ENCODE results near the gene SELENOF.
"Not testable (repeated sequence)": the region's sequence is repeated elsewhere in the genome, so short reads cannot be mapped to it uniquely, and the experiment has no call there.

SELENOF gene

DNA sequence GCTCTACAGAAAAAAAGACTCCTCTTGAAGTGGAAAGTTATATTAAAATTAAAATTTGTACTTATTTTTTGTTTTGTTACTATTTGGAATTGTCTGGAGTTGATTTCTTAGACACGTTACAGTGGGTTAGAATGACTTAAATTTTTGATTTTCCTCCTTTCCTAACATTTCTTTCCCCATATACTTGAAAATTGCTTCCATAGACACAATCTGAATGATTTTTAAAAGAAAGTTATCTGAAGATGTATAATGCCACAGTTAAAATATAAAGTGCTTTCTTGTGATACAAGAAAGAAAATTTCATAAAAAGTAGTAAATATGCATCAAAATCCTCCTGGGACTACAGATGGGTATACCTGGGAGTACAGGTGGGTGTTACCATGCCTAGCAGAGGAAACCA is 2.8 kb upstream of the SELENOF start:
- no CpG with 5 or more reads among the region's 1 CpG for WGBS, 2 experiments (ENCODE audit: insufficient coverage in 2 of 2)
- H3K4me3 ChIP-seq (ENCODE audit: extremely low read depth, insufficient read depth, low read length, poor library complexity, severe bottlenecking): peak overlapping the region; percentile 94
- H3K27ac ChIP-seq (ENCODE audit: low read depth, low read length, severe bottlenecking): no peak overlapping the region
- peaks cover 9% of the 10 kb centered on the region for H3K36me3 ChIP-seq (ENCODE audit: control insufficient read depth, insufficient read depth, low read length)
- peaks cover 4% of the 10 kb centered on the region for H3K4me1 ChIP-seq (ENCODE audit: control insufficient read depth, insufficient read depth, low read length, poor library complexity, severe bottlenecking)
- peaks cover 7% of the 10 kb centered on the region for H3K9me3 ChIP-seq (ENCODE audit: control insufficient read depth, low read length)

DNA sequence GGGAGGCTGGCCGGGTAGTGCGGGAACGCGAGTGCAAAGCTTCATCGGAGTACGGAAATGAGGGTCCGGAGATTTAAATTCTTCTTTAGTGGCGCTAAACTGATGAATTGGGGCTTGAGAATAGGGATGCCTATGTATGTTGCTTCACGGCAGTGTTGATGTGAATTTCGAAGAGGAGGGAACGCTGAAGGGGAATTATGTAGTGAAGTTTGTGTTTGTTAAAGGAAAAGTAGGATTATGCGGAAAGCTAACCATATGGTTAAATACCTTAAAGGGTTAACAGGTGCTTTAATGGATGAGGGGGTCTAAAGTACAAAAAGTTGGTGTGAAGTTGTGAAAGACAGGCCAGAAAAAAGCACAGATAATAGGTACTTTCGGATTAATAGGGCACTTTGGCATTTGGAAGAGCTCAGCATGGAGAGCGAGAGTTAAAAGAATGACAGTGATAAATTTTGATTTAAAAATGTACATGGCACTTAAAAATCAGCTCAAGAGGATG is 1.9 kb upstream of the SELENOF start:
- peaks cover 15% of the 10 kb centered on the region for H3K36me3 ChIP-seq (ENCODE audit: control insufficient read depth, insufficient read depth, low read length)
- H3K4me3 ChIP-seq (ENCODE audit: extremely low read depth, insufficient read depth, low read length, poor library complexity, severe bottlenecking): peak overlapping the region; percentile 94
- H3K27ac ChIP-seq (ENCODE audit: low read depth, low read length, severe bottlenecking): peak overlapping the region; percentile 86
- WGBS, 2 experiments (ENCODE audit: insufficient coverage in 2 of 2): 2 to 3% methylated on average over 14 of the region's 14 CpGs
- no peaks in the 10 kb centered on the region for H3K9me3 ChIP-seq (ENCODE audit: control insufficient read depth, low read length)
- H3K4me1 ChIP-seq (ENCODE audit: control insufficient read depth, insufficient read depth, low read length, poor library complexity, severe bottlenecking): peaks cover 4% of the 10 kb centered on the region

DNA sequence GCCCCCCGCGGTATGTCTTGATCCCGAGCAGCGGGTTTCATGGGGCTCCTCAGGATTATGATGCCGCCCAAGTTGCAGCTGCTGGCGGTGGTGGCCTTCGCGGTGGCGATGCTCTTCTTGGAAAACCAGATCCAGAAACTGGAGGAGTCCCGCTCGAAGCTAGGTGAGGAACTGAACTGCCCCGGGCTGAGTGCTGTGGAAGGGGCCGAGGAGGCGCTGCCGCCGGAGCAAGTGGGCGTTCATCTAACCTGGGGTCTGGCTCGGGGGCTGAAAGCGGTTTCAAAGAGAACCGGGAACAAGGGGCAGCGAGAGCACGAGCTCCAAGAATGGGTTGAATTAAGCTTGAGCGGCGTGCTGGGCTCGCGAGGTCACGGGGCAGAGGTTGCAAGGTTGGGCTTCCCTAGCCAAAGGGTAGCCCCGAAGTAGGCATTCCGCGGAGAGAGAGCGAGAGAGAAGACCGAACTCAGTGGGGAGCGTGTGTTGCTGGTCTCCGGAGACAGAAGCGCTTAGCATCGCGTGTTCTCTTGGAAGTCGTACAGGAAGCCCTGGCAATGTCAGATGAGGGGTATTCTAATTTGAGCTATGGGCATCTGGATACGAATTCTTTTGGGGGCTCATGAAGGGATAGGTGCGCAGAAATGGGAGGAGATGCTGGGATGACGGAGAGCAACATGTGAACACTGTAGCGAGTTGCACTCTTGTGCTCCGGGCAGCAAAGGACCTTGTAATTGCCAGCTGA is 1.2 kb upstream of the SELENOF start:
- 0% methylated on average over 39 to 43 of the region's 43 CpGs for WGBS, 2 experiments (ENCODE audit: insufficient coverage in 2 of 2)
- H3K9me3 ChIP-seq (ENCODE audit: control insufficient read depth, low read length): no peaks in the 10 kb centered on the region

DNA sequence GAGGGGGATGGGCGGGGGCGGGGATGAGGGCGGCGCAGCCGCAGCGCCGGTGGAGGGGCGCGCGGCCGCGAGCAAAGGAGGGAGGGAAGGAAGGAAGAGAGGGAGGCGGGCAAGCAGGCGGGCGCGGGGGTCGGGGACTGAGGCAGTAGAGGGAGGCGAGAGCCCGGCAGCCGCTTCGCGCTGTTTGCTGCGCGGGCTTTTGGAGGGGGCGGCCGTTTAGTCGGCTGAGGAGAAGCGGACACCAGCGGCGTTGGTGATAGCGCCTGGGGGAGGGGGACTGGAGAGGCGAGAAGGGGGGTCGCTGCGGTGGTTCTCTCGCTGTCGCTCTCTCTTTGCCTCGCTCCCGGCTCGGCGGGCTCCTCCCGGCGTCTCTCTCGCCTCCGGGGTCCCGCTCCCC is 673 bp upstream of the SELENOF start, which contains the start of gene HS2ST1:
Gene HS2ST1, plus strand, starts transcription at position 35 of the 397 bp plus-strand sequence.
- WGBS, 2 experiments (ENCODE audit: insufficient coverage in 2 of 2): 0 to 1% methylated on average over 16 to 25 of the region's 45 CpGs

More for the DNA sequence above, 1.2 kb upstream of the SELENOF start:
- Histone ChIP-seq H3K36me3 (ENCODE audit: control insufficient read depth, insufficient read depth, low read length) (peaks cover 22% of the 10 kb centered on the region), H3K4me1 (ENCODE audit: control insufficient read depth, insufficient read depth, low read length, poor library complexity, severe bottlenecking) (peaks cover 4% of the 10 kb centered on the region), H3K4me3 (ENCODE audit: extremely low read depth, insufficient read depth, low read length, poor library complexity, severe bottlenecking) (peak overlapping the region; percentile 94), H3K27ac (ENCODE audit: low read depth, low read length, severe bottlenecking) (peak overlapping the region; percentile 86)

DNA sequence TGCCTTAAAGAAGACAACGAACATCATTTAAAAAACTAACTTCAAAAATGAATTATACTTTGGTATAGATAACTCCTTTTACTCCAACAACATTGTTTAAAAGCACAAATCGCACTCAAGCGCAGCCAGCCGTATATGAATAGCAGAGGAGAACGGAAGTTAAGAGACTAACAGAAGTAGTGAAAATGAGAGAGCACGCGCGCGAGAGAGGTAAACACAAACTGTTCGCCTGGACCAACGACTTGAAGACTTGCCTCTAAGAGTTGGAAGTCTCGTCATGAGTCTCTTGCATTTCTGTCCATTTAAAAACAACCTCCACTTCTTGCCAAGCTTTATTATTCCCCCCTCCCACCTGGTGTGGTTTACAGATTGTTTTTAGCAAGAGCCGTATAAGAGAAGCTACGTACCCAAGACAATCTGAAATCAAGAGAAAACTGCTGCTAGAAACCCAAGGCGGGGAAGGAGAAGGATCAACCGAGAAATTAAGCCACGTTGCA is 479 bp downstream of the SELENOF start:
- Histone ChIP-seq H3K4me1 (ENCODE audit: control insufficient read depth, insufficient read depth, low read length, poor library complexity, severe bottlenecking) (peaks cover 4% of the 10 kb centered on the region), H3K36me3 (ENCODE audit: control insufficient read depth, insufficient read depth, low read length) (peaks cover 31% of the 10 kb centered on the region), H3K4me3 (ENCODE audit: extremely low read depth, insufficient read depth, low read length, poor library complexity, severe bottlenecking) (peak overlapping the region; percentile 98), H3K9me3 (ENCODE audit: control insufficient read depth, low read length) (no peaks in the 10 kb centered on the region), H3K27ac (ENCODE audit: low read depth, low read length, severe bottlenecking) (peak overlapping the region; percentile 99)
- 0 to 1% methylated on average over 13 to 15 of the region's 17 CpGs for WGBS, 2 experiments (ENCODE audit: insufficient coverage in 2 of 2)

More for the DNA sequence above, 673 bp upstream of the SELENOF start, which contains the start of gene HS2ST1:
- Histone ChIP-seq H3K4me3 (ENCODE audit: extremely low read depth, insufficient read depth, low read length, poor library complexity, severe bottlenecking) (peak within 1 kb of the TSS; percentile 98), H3K9me3 (ENCODE audit: control insufficient read depth, low read length) (no peaks in the 10 kb centered on the region), H3K27ac (ENCODE audit: low read depth, low read length, severe bottlenecking) (peak within 1 kb of the TSS; percentile 99), H3K4me1 (ENCODE audit: control insufficient read depth, insufficient read depth, low read length, poor library complexity, severe bottlenecking) (peaks cover 4% of the 10 kb centered on the region), H3K36me3 (ENCODE audit: control insufficient read depth, insufficient read depth, low read length) (peaks cover 27% of the 10 kb centered on the region)

DNA sequence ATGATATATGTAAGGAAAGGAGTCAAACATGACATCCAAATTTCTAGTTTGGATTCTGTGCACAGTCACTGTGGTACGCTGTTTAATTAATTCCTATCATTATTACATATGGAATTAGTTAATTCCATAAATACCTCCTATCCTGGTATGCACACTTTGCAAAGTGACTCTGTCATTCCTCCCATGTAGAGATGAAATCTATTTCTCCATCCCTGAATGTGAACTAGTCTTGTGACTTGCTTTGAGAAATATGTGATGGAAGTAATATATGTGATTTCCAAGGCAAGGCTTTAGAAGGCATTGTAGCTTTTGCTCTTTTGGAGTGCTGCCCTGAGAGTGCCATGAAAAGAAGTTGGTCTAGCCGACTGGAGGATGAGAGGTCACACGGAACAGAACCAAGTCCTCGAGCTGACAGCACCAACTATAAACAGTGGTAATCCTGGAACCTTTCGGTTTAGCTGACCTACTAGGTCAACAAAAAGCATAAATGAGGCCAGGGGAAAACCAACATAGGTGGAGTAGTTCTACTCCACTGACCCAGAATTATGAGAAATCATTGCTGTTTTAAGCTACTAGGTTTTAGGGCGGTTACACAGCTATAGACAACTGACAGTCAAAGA is 1.5 kb downstream of the SELENOF start:
- peaks cover 38% of the 10 kb centered on the region for H3K36me3 ChIP-seq (ENCODE audit: control insufficient read depth, insufficient read depth, low read length)
- WGBS, 2 experiments (ENCODE audit: insufficient coverage in 2 of 2): 72 to 78% methylated on average over 5 of the region's 6 CpGs
- H3K9me3 ChIP-seq (ENCODE audit: control insufficient read depth, low read length): no peaks in the 10 kb centered on the region
- peak overlapping the region; percentile 98 for H3K4me3 ChIP-seq (ENCODE audit: extremely low read depth, insufficient read depth, low read length, poor library complexity, severe bottlenecking)
- H3K4me1 ChIP-seq (ENCODE audit: control insufficient read depth, insufficient read depth, low read length, poor library complexity, severe bottlenecking): peaks cover 4% of the 10 kb centered on the region
- no peak overlapping the region for H3K27ac ChIP-seq (ENCODE audit: low read depth, low read length, severe bottlenecking)

DNA sequence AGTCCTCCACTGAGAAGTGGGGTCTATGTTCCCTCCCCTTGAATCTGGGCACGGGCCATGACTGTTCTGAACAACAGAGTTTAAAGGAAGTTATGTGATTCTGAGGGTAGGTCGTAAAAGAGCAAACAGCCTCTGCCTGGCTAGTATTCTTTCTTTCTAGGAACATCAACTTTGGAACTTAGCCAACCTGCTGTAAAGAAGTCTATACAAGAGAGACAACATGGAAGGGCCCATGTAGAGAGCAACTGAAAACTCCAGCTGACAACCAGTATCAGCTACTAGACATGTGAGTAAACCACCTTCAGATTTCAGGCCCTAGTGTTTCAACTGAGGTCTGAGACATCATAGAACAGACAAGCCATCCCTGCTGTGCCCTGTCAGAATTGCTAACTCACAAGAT is 7.5 kb downstream of the SELENOF start:
- Histone ChIP-seq H3K36me3 (ENCODE audit: control insufficient read depth, insufficient read depth, low read length) (peaks cover 71% of the 10 kb centered on the region), H3K9me3 (ENCODE audit: control insufficient read depth, low read length) (no peaks in the 10 kb centered on the region), H3K27ac (ENCODE audit: low read depth, low read length, severe bottlenecking) (no peak overlapping the region), H3K4me1 (ENCODE audit: control insufficient read depth, insufficient read depth, low read length, poor library complexity, severe bottlenecking) (no peaks in the 10 kb centered on the region), H3K4me3 (ENCODE audit: extremely low read depth, insufficient read depth, low read length, poor library complexity, severe bottlenecking) (no peak overlapping the region)
- 80% methylated on average over 1 of the region's 2 CpGs; no CpG with 5 or more reads in 1 of the 2 experiments for WGBS, 2 experiments (ENCODE audit: insufficient coverage in 2 of 2)

DNA sequence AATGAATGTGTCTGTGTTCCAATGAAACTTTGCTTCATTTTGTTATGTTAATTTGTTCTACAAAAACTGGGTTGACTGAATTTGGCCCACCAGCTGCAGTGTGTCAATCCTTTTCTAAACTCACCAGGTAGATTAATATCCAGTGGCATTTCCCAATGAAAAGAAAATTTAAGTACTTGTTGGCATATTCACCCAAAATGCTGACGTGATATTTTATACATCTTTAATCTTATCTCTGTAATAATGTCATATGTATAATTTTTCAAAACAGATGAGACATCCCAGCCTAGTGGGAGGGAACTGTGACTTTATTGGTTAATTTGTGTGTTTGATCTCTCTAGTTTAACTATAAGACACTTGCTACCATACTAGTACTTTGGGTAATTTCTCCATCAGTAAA is 8.1 kb downstream of the SELENOF start:
- WGBS, 2 experiments (ENCODE audit: insufficient coverage in 2 of 2): no CpG with 5 or more reads among the region's 1 CpG
- Histone ChIP-seq H3K4me1 (ENCODE audit: control insufficient read depth, insufficient read depth, low read length, poor library complexity, severe bottlenecking) (no peaks in the 10 kb centered on the region), H3K36me3 (ENCODE audit: control insufficient read depth, insufficient read depth, low read length) (peaks cover 69% of the 10 kb centered on the region), H3K27ac (ENCODE audit: low read depth, low read length, severe bottlenecking) (no peak overlapping the region), H3K4me3 (ENCODE audit: extremely low read depth, insufficient read depth, low read length, poor library complexity, severe bottlenecking) (no peak overlapping the region), H3K9me3 (ENCODE audit: control insufficient read depth, low read length) (no peaks in the 10 kb centered on the region)

DNA sequence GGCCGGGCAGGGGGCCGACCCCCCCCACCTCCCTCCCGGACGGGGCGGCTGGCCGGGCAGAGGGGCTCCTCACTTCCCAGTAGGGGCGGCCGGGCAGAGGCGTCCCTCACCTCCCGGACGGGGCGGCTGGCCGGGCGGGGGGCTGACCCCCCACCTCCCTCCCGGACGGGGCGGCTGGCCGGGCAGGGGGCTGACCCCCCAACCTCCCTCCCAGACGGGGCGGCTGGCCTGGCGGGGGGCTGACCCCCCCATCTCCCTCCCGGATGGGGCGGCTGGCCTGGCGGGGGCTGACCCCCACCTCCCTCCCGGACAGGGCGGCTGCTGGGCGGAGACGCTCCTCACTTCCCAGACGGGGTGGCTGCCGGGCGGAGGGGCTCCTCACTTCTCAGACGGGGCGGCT is 14.5 kb downstream of the SELENOF start:
- H3K36me3 ChIP-seq (ENCODE audit: control insufficient read depth, insufficient read depth, low read length): peaks cover 61% of the 10 kb centered on the region
- not testable (repeated sequence) for H3K27ac ChIP-seq (ENCODE audit: low read depth, low read length, severe bottlenecking); H3K4me1 ChIP-seq (ENCODE audit: control insufficient read depth, insufficient read depth, low read length, poor library complexity, severe bottlenecking); H3K4me3 ChIP-seq (ENCODE audit: extremely low read depth, insufficient read depth, low read length, poor library complexity, severe bottlenecking); H3K9me3 ChIP-seq (ENCODE audit: control insufficient read depth, low read length)
- 100% methylated on average over 6 of the region's 33 CpGs; no CpG with 5 or more reads in 1 of the 2 experiments for WGBS, 2 experiments (ENCODE audit: insufficient coverage in 2 of 2)

DNA sequence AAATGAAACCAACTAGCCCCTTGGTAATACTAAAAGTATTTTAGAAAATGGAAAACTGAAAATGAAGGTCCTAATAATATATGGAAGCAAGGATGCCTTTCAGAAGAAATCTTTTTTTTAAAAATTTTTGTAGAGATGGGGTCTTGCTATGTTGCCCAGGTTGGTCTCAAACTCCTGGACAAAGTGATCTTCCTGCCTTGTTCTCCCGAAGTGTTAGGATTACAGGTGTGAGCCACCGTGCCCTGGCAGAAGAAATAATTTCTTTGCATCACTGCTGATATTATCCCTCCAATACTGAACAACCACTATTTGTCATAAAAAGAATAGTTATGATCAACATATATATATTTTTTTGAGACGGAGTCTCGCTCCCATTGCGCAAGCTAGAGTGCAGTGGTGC is 25.6 kb downstream of the SELENOF start:
- Histone ChIP-seq H3K36me3 (ENCODE audit: control insufficient read depth, insufficient read depth, low read length) (peaks cover 25% of the 10 kb centered on the region), H3K4me1 (ENCODE audit: control insufficient read depth, insufficient read depth, low read length, poor library complexity, severe bottlenecking) (no peaks in the 10 kb centered on the region), H3K4me3 (ENCODE audit: extremely low read depth, insufficient read depth, low read length, poor library complexity, severe bottlenecking) (no peak overlapping the region), H3K9me3 (ENCODE audit: control insufficient read depth, low read length) (no peaks in the 10 kb centered on the region), H3K27ac (ENCODE audit: low read depth, low read length, severe bottlenecking) (no peak overlapping the region)
- 80 to 96% methylated on average over 1 to 4 of the region's 5 CpGs for WGBS, 2 experiments (ENCODE audit: insufficient coverage in 2 of 2)
